HEK293 (cell line): ENCODE measurements around the gene PRX.

Experiments
- IKZF3 ChIP-seq: fragments of 450-650 bp; IDR thresholded peaks from 2 replicates; pipeline ENCODE4 v1.5.0; 2018; ENCODE audit warnings: missing biosample characterization, mild to moderate bottlenecking, missing genetic modification characterization, moderate library complexity
- KLF8 ChIP-seq: fragments of 450-650 bp; formaldehyde crosslinking; IDR thresholded peaks from 2 replicates; pipeline ENCODE4 v1.5.1; 2016; ENCODE audit warnings: missing biosample characterization, missing genetic modification characterization
- MEIS1 ChIP-seq: sonication (generic); formaldehyde crosslinking; IDR thresholded peaks from 2 replicates; pipeline ENCODE4 v1.8.1; 2022; ENCODE audit warnings: missing genetic modification reagents, mild to moderate bottlenecking, borderline replicate concordance
- MZF1 ChIP-seq: fragments of 450-650 bp; formaldehyde crosslinking; IDR thresholded peaks from 2 replicates; pipeline ENCODE4 v1.5.1; 2017; ENCODE audit warnings: missing biosample characterization, missing genetic modification characterization, borderline replicate concordance
- OSR2 ChIP-seq: fragments of 450-650 bp; formaldehyde crosslinking; IDR thresholded peaks from 2 replicates; pipeline ENCODE4 v1.5.1; 2016; ENCODE audit warnings: missing biosample characterization, missing genetic modification characterization
- REPIN1 ChIP-seq: fragments of 450-650 bp; formaldehyde crosslinking; IDR thresholded peaks from 2 replicates; pipeline ENCODE4 v1.5.1; 2017; ENCODE audit warnings: missing biosample characterization, missing genetic modification characterization, low read depth
- SP3 ChIP-seq: fragments of 450-650 bp; formaldehyde crosslinking; IDR thresholded peaks from 2 replicates; pipeline ENCODE4 v1.5.1; 2016; ENCODE audit warnings: missing biosample characterization, missing genetic modification characterization
- SP7 ChIP-seq: fragments of 450-650 bp; formaldehyde crosslinking; IDR thresholded peaks from 2 replicates; pipeline ENCODE4 v1.5.1; 2016; ENCODE audit warnings: missing biosample characterization, missing genetic modification characterization
- YY1 ChIP-seq: fragments of 450-650 bp; formaldehyde crosslinking; IDR thresholded peaks from 2 replicates; pipeline ENCODE4 v1.5.1; 2018; ENCODE audit warnings: missing biosample characterization, missing genetic modification characterization
- ZBTB17 ChIP-seq: fragments of 450-650 bp; formaldehyde crosslinking; IDR thresholded peaks from 2 replicates; pipeline ENCODE4 v1.5.1; 2016; ENCODE audit warnings: missing biosample characterization, missing genetic modification characterization
- ZEB2 ChIP-seq: fragments of 450-650 bp; formaldehyde crosslinking; IDR thresholded peaks from 2 replicates; pipeline ENCODE4 v1.5.1; 2016; ENCODE audit warnings: missing biosample characterization, missing genetic modification characterization
- ZFP3 ChIP-seq: fragments of 450-650 bp; formaldehyde crosslinking; IDR thresholded peaks from 2 replicates; pipeline ENCODE4 v1.5.1; 2016; ENCODE audit warnings: low read depth, missing biosample characterization, missing genetic modification characterization
- ZIC2 ChIP-seq: fragments of 450-650 bp; formaldehyde crosslinking; IDR thresholded peaks from 2 replicates; pipeline ENCODE4 v1.5.1; 2016; ENCODE audit warnings: missing biosample characterization, missing genetic modification characterization
- ZNF148 ChIP-seq: fragments of 450-650 bp; formaldehyde crosslinking; IDR thresholded peaks from 2 replicates; pipeline ENCODE4 v1.5.0; 2017; ENCODE audit warnings: missing biosample characterization, missing genetic modification characterization, borderline replicate concordance
- ZNF175 ChIP-seq: fragments of 450-650 bp; formaldehyde crosslinking; IDR thresholded peaks from 2 replicates; pipeline ENCODE4 v1.5.1; 2016; ENCODE audit warnings: missing biosample characterization, missing genetic modification characterization
- ZNF184 ChIP-seq: fragments of 450-650 bp; IDR thresholded peaks from 2 replicates; pipeline ENCODE4 v1.5.1; 2018; ENCODE audit warnings: missing biosample characterization, mild to moderate bottlenecking, missing genetic modification characterization
- ZNF19 ChIP-seq: fragments of 450-650 bp; formaldehyde crosslinking; IDR thresholded peaks from 2 replicates; pipeline ENCODE4; 2016; ENCODE audit warnings: missing biosample characterization, missing genetic modification characterization, low read depth
- ZNF2 ChIP-seq: fragments of 450-650 bp; formaldehyde crosslinking; IDR thresholded peaks from 2 replicates; pipeline ENCODE4 v1.5.1; 2016; ENCODE audit warnings: missing biosample characterization, missing genetic modification characterization
- ZNF211 ChIP-seq: fragments of 450-650 bp; formaldehyde crosslinking; IDR thresholded peaks from 2 replicates; pipeline ENCODE4 v1.5.1; 2016; ENCODE audit warnings: low read depth, missing biosample characterization, missing genetic modification characterization
- ZNF324 ChIP-seq: fragments of 450-650 bp; formaldehyde crosslinking; IDR thresholded peaks from 2 replicates; pipeline ENCODE4 v1.5.1; 2016; ENCODE audit warnings: missing biosample characterization, missing genetic modification characterization
- ZNF37A ChIP-seq: fragments of 450-650 bp; IDR thresholded peaks from 2 replicates; pipeline ENCODE4 v1.5.1; 2018; ENCODE audit warnings: missing biosample characterization, missing genetic modification characterization
- ZNF398 ChIP-seq: fragments of 450-650 bp; formaldehyde crosslinking; IDR thresholded peaks from 2 replicates; pipeline ENCODE4 v1.5.1; 2017; ENCODE audit warnings: missing biosample characterization, missing genetic modification characterization
- ZNF561 ChIP-seq: fragments of 450-650 bp; IDR thresholded peaks from 2 replicates; pipeline ENCODE4 v1.5.1; 2018; ENCODE audit warnings: missing biosample characterization, missing genetic modification characterization, borderline replicate concordance
- ZNF596 ChIP-seq: fragments of 450-650 bp; IDR thresholded peaks from 2 replicates; pipeline ENCODE4 v1.5.0; 2018; ENCODE audit warnings: missing biosample characterization, mild to moderate bottlenecking, missing genetic modification characterization, moderate library complexity
- ZNF660 ChIP-seq: fragments of 450-650 bp; IDR thresholded peaks from 2 replicates; pipeline ENCODE4 v1.5.1; 2018; ENCODE audit warnings: missing biosample characterization, mild to moderate bottlenecking, missing genetic modification characterization
- ZNF792 ChIP-seq: fragments of 450-650 bp; formaldehyde crosslinking; IDR thresholded peaks from 2 replicates; pipeline ENCODE4 v1.5.1; 2016; ENCODE audit warnings: missing biosample characterization, missing genetic modification characterization
- ZSCAN30 ChIP-seq: fragments of 450-650 bp; IDR thresholded peaks from 2 replicates; pipeline ENCODE4 v1.5.1; 2018; ENCODE audit warnings: missing biosample characterization, mild to moderate bottlenecking, missing genetic modification characterization, moderate library complexity
- ZXDB ChIP-seq: fragments of 450-650 bp; formaldehyde crosslinking; IDR thresholded peaks from 2 replicates; pipeline ENCODE4 v1.5.1; 2016; ENCODE audit warnings: missing biosample characterization, missing genetic modification characterization
- TF ChIP-seq, protein P1 (sequence below): fragments of 450-650 bp; formaldehyde crosslinking; IDR thresholded peaks from 2 replicates; pipeline ENCODE4 v1.5.1; 2016; ENCODE audit warnings: missing biosample characterization, missing genetic modification characterization
- TF ChIP-seq, protein P2 (sequence below): fragments of 450-650 bp; formaldehyde crosslinking; conservative IDR thresholded peaks from 2 replicates; pipeline ENCODE4 v1.5.1; 2016; ENCODE audit warnings: low read depth, missing biosample characterization, missing genetic modification characterization

The PRX gene

GRCh38 chr19:40433391-40434216 lies 20.4 kb upstream of the PRX start (continued):
- TF ChIP-seq, protein P1, sequence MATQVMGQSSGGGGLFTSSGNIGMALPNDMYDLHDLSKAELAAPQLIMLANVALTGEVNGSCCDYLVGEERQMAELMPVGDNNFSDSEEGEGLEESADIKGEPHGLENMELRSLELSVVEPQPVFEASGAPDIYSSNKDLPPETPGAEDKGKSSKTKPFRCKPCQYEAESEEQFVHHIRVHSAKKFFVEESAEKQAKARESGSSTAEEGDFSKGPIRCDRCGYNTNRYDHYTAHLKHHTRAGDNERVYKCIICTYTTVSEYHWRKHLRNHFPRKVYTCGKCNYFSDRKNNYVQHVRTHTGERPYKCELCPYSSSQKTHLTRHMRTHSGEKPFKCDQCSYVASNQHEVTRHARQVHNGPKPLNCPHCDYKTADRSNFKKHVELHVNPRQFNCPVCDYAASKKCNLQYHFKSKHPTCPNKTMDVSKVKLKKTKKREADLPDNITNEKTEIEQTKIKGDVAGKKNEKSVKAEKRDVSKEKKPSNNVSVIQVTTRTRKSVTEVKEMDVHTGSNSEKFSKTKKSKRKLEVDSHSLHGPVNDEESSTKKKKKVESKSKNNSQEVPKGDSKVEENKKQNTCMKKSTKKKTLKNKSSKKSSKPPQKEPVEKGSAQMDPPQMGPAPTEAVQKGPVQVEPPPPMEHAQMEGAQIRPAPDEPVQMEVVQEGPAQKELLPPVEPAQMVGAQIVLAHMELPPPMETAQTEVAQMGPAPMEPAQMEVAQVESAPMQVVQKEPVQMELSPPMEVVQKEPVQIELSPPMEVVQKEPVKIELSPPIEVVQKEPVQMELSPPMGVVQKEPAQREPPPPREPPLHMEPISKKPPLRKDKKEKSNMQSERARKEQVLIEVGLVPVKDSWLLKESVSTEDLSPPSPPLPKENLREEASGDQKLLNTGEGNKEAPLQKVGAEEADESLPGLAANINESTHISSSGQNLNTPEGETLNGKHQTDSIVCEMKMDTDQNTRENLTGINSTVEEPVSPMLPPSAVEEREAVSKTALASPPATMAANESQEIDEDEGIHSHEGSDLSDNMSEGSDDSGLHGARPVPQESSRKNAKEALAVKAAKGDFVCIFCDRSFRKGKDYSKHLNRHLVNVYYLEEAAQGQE = peak; percentile 10; the same call in 1 of the 2 replicates
- TF ChIP-seq ZNF792 (tag by site-specific recombination) = no peak
- no peak for TF ChIP-seq MZF1 (tag by site-specific recombination)
- no peak for TF ChIP-seq ZNF211 (tag by site-specific recombination)
- TF ChIP-seq ZNF324 (tag by site-specific recombination) = 0 out of 2 replicates have a peak, but pooled peaks have one; percentile 58
- no peak for TF ChIP-seq ZNF19 (tag by site-specific recombination)
- peak; percentile 72; the same call in 1 of the 2 replicates for TF ChIP-seq SP7 (tag by site-specific recombination)
- peak; percentile 91 for TF ChIP-seq SP3 (tag by site-specific recombination)
- TF ChIP-seq ZBTB17 = peak; percentile 100
- no peak for TF ChIP-seq ZNF175 (tag by site-specific recombination)
- TF ChIP-seq ZFP3 (tag by site-specific recombination) = no peak
- peak; percentile 94 for TF ChIP-seq ZNF398 (tag by site-specific recombination)
- TF ChIP-seq MEIS1 (CRISPR knock-in tag) = no peak
- 0 out of 2 replicates have a peak, but pooled peaks have one; percentile 16 for TF ChIP-seq OSR2
- peak; percentile 85; the same call in 1 of the 2 replicates for TF ChIP-seq YY1
- TF ChIP-seq ZNF596 (tag by site-specific recombination) = peak; percentile 71
- peak; percentile 76 for TF ChIP-seq ZEB2
- peak; percentile 74; the same call in 1 of the 2 replicates for TF ChIP-seq ZNF2 (tag by site-specific recombination)
- no peak for TF ChIP-seq ZNF148 (tag by site-specific recombination)
- TF ChIP-seq ZSCAN30 = peak; percentile 86
- TF ChIP-seq IKZF3 (tag by site-specific recombination) = peak; percentile 89
- no peak for TF ChIP-seq REPIN1
- TF ChIP-seq ZNF561 (tag by site-specific recombination) = peak; percentile 89
- TF ChIP-seq, protein P2, sequence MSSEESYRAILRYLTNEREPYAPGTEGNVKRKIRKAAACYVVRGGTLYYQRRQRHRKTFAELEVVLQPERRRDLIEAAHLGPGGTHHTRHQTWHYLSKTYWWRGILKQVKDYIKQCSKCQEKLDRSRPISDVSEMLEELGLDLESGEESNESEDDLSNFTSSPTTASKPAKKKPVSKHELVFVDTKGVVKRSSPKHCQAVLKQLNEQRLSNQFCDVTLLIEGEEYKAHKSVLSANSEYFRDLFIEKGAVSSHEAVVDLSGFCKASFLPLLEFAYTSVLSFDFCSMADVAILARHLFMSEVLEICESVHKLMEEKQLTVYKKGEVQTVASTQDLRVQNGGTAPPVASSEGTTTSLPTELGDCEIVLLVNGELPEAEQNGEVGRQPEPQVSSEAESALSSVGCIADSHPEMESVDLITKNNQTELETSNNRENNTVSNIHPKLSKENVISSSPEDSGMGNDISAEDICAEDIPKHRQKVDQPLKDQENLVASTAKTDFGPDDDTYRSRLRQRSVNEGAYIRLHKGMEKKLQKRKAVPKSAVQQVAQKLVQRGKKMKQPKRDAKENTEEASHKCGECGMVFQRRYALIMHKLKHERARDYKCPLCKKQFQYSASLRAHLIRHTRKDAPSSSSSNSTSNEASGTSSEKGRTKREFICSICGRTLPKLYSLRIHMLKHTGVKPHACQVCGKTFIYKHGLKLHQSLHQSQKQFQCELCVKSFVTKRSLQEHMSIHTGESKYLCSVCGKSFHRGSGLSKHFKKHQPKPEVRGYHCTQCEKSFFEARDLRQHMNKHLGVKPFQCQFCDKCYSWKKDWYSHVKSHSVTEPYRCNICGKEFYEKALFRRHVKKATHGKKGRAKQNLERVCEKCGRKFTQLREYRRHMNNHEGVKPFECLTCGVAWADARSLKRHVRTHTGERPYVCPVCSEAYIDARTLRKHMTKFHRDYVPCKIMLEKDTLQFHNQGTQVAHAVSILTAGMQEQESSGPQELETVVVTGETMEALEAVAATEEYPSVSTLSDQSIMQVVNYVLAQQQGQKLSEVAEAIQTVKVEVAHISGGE (tag by site-specific recombination) = peak; percentile 71
- peak; percentile 82 for TF ChIP-seq ZXDB
- peak; percentile 80 for TF ChIP-seq KLF8 (tag by site-specific recombination)
- TF ChIP-seq ZNF660 (tag by site-specific recombination) = peak; percentile 88
- no peak for TF ChIP-seq ZNF184 (tag by site-specific recombination)
- no peak for TF ChIP-seq ZNF37A (tag by site-specific recombination)
- peak; percentile 64; the same call in 1 of the 2 replicates for TF ChIP-seq ZIC2 (tag by site-specific recombination)
